Amniotic epithelial cell (primary cell): ENCODE measurements around the gene SOD3.

Experiments
- DNase-seq: peaks from one replicate; pipeline ENCODE4 v3.0.0-alpha.2; 2010; ENCODE audit warnings: low read depth

SOD3 gene

DNA sequence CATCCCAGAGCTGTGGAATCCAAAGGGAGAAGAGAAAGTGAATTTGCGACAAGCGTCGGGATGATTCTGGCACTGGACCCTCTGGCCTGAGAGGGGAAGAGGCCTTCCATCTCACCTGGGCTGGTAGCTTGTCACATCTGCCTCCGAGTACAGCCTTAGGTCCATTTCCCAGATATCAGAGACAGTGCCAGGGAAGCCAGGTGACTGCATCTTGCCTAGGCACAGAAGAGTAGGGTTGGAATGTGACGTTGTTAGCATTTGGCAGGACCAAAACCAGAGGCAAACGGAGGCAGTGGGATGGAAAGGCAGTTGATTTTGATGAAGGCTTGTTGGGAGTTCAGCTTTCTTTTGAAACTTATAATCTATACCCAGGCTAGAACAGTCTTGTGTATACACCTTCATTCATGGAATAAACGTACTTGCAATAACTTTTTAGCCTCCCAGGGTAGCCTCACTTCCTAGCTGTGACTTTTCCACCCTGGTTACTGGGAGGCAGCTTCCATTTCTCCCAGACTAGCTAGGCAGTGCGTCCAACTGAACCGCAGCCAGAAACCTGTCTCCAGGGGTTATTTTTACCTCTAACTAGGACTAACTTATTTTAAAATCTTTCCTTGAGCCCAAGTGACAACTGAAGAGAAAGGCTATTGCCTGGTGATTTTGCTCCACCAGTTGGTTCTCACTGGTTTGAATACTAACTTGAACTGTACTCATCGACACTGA is 5.9 kb downstream of the SOD3 start:
- DNase-seq = no peak

DNA sequence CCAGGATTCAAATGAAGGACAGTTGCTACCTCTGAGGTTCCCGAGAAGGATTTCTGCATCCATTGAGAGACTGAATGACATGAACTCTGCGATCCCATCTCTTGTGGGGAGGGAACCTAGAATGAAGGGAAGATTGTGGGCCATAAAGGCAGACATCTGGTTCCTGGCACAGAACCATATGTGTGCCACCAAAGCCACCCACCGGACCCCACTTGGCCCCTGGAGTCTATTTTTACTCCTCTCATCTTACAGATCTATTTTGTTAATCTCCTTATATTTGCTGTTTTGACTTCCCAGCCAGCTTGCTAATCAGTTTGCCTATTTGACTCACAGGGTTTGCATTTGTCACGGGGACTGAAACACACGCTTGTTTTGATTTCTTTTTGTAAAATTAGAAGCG is 7.3 kb downstream of the SOD3 start:
- DNase-seq = no peak

DNA sequence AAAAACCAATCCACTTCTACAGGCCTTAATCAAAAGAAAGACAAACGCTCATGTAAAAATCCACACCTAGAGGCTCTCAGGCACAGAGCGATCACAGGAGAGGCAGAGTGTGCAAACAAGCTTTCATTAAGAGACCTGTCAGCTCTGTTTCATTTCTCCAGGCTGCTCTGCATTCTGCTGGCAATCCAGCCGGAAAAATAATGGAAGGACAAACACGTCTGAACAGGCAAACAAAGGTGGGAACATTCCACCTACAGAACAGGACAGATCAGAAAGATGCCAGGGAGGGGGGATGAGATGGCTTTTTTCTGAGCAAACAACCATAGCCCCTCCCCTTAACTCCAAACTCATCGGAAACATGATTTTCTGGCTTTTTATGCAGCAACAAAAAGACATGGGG is 9.7 kb downstream of the SOD3 start:
- no peak for DNase-seq

- DNase-seq = no peak
These were observed 10.2 kb downstream of the SOD3 start for GRCh38 chr4:24805566-24805965.

DNA sequence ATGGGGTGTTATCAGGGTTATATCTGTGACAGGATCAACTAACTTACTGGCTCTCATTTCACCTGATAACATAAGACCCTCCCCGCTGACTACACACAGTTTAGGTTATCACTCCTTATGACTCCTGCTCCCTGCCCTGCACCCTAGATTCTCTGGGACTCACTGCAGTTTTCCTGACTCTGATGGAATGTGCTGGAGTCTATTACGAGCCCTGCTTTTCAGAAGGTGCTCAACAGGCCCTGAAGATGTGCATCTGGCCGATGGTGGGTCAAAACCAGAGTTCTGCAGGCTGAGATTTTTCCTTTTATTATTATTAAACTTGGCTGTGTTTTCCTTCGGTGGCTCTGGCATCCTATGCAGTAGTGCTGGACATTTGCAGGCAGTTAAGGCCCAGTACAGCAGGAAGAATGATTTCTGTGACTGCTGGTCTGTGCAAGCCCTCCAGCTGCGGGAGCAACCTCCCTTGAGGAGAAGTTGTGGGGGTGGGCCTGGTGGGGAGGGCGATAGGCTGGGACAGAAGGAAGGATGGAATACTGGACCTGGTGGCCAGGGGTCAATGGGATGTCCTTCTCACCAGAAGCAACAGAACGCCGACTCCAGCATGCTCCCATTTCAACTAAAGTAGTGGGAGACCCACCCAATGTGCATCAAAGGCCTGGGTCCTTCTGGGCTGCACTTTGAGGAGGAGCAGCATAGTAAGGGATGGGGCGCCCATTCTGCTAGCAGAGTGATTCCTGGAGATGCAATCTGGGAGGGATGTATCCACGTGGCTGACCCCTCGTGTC is 11.0 kb downstream of the SOD3 start:
- no peak for DNase-seq

DNA sequence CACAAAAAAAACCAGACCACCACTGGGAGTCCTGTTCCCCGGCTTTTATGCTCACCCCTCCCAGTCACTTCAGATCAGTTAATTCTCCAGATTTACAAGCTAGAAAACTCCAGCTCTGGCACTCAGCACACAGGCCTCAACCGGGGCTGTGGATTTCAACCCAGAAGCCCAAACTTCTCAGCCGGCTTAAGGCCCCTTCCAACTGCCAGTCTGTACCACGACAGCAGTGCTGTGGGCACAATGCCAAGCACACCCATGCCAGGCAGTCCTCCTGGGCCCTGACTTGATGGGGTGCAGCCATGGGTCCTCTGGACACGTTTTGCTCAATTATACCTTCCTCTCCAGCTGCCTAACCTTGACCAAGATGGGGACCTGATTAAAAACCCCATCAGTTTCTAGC is 12.2 kb downstream of the SOD3 start:
- no peak for DNase-seq

DNA sequence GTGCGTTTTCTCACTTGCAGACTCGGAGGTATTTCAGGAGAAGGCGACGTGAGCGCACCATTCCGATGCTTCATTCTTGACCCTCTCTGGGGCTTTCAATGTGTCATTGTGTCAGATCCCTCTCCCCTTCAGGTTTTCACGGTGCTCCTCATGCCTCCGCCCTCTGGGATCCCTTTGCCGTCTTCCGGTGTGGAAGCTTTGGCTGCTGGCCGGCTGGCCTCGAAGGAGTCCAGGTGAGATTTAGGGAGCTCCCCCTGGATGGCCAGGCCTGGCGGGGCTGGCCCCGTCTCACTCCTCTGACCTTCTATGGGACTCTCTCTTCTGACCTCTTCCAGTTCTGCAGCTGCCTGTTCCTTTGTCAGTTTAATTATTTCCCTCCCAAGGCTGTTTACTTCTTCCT is 12.9 kb downstream of the SOD3 start:
- no peak for DNase-seq

- DNase-seq = no peak
These were observed 13.6 kb downstream of the SOD3 start for GRCh38 chr4:24808955-24809354.

GRCh38 chr4:24809376-24809775 is 14.0 kb downstream of the SOD3 start:
- DNase-seq = no peak

- peak; percentile 9 for DNase-seq
These were observed 14.5 kb downstream of the SOD3 start for GRCh38 chr4:24809815-24810405.

DNA sequence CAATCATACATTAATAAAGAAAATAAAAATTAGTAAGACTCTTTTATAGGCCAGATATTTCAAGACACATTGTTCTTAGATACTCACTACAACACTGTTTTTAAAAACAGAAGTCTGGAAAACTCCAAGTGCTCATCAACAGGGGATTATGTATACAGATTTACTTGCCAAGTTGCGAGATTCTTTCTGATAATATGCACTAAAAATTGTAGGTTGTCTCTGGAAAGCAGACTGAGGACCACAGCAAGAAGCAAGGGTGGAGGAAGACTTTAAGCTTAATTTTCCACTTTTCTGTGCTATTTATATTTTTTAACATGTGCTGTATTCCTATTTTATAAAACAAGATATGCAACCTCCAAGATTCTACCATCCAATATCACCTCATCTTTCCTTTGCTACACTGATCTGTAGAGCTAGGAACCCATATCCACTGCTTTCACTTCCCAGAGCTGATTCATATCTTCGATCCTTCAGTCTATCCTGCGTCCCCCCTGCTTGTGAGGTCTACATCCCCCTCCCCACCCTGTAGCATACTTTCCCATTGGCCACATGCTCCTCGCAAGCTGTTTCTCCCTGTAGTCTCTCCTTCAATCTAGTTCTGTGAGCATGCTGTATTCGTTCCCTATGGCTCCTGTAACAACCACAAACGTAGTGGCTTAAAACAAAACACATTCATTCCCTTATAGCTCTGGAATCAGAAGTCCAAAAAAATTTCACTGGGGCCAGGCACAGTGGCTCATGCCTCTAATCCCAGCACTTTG is 15.7 kb downstream of the SOD3 start:
- DNase-seq = no peak

GRCh38 chr4:24813732-24814131 is 18.4 kb downstream of the SOD3 start:
- DNase-seq = no peak

DNA sequence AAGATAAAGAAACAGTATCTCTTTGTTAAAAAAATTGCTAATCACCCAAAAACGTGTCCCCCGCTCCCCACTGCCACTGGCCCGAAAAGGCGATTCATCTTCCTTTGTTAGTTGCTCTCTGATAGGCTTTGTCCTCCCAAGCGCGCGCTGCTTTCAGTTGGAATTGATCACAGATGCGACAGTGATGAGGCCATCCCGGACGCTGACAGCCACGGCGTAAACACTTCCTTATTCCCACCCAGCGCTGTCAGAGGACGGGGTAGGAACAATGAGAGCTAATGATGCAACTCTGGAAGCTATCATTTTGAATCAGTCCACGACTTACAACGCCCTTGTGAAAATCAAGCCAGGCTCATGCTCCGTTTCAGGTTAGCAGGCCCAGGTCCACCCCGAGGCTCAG is 21.4 kb downstream of the SOD3 start:
- DNase-seq = no peak

GRCh38 chr4:24820541-24820940 is 25.2 kb downstream of the SOD3 start:
- DNase-seq = no peak

DNA sequence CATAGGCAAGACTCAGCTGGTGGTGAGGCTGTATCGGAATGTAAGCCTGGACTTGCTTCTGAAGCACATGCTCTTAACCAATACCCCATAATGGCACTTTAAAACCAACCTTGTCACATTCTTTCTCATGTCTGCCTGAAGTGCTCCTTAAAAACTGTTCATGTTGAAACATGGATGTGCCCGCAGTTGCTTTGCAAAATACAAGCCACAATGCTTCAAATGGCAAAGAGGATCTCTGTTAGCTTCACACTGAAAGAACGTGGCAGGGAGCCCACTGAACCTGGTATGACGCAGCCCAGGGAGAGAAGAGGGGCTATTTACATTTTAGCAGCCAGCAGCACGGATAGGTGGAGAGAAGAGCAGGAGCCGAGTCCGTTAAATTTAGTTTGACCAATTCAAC is 29.3 kb downstream of the SOD3 start:
- no peak for DNase-seq

GRCh38 chr4:24831637-24832036 is 36.3 kb downstream of the SOD3 start:
- DNase-seq = no peak

- DNase-seq = no peak
These were observed 40.3 kb downstream of the SOD3 start for GRCh38 chr4:24835696-24836095.

DNA sequence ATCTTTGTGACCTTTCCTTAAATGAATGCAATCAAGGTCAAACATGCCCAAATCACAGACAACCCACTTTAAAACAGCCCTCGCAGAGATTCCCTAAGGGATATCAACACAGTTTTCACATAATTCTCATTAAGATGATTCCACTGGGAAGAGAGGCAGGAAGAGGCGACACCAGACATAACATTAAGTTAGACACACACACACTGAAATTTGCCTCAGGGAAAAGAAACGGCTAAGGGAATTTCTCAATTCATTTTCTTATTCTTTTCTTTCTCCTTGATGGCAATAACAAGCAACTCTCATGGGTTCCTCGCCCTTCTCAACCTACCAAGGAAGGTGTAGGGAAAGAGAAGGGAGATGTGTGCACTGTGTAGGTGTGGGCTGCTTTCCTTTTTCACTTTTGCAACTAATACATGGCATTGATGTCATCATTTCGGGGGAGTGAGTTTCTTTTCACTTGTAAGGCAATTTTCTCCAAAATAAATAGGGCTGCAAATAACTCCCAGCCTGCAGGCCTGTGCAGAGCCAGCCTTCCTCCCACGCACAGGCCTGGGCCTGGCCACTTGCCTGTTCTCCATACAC is 41.4 kb downstream of the SOD3 start:
- DNase-seq = no peak

GRCh38 chr4:24837336-24837735 is 42.0 kb downstream of the SOD3 start:
- DNase-seq = no peak

DNA sequence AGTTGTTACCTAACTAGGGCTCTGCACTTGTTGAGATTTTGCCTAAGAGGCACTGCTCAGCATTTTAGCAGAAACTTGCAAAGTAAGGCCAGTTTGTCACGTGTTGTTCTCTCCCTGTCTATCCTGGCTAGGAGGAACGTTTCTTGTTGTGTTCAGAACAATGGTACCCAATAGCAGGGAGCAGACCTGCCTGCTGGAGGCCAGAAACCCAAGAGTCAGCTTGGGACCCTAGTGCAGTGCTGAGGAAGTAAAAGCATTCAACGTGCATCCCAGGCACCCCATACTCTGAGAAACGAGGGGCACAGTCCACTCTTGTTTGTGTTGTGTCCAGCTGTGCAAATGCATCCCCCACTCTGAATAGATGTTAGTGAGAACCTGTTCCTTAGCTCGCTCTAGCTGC is 42.4 kb downstream of the SOD3 start:
- DNase-seq = no peak

- no peak for DNase-seq
These were observed 45.0 kb downstream of the SOD3 start for GRCh38 chr4:24840362-24840761.

DNA sequence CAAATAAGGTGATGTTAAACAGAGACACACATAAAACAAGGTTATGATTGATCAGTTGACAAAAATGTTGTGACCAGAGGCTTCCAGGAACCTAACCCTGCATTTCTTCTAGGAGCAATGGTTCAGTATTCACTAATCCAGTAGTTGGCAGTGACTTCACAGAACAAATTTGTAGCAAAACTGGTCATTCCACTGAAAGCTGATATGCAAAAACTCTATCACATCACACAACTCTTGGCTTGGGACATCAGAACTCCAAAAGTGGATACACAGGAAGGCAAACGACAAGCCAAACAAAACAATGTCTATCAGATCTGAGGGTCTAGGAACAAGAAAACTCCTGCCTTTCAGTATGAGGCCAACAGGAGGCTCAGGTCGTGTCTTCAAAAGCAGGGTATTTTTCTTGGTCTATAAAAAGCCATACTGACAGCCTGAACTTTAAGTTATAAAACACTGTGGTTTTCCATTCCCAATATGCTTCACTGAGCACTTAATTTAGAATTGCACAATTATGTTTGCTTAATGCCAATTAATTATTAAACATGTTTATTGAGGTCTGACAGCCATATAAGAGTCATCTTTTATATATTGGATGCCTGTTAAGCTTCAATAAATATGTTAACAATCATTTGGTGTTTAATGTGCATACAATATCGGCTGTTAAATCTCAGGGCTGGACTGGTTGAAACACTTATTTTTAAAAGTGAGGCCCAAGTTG is 45.6 kb downstream of the SOD3 start:
- no peak for DNase-seq
